Brain microvascular endothelial cell (primary cell): Measurements from ENCODE around the gene FAM53B.
"Not testable (repeated sequence)": the region's sequence is repeated elsewhere in the genome, so short reads cannot be mapped to it uniquely, and the experiment has no call there.

Source experiments
- DNase-seq: peaks from one replicate; pipeline ENCODE4 v3.0.0-alpha.2; 2020
- H3K27ac ChIP-seq: fragments of 250-450 bp; sonication (Bioruptor Pico); 2 replicates; pipeline ENCODE4 v1.5.1; 2020; ENCODE audit warnings: mild to moderate bottlenecking, moderate library complexity
- H3K27me3 ChIP-seq: fragments of 250-450 bp; sonication (Bioruptor Pico); replicated peaks from 2 replicates; pipeline ENCODE4 v1.5.1; 2020; ENCODE audit warnings: mild to moderate bottlenecking
- H3K36me3 ChIP-seq: fragments of 250-450 bp; sonication (Bioruptor Pico); replicated peaks from 2 replicates; pipeline ENCODE4 v1.5.1; 2020; ENCODE audit warnings: mild to moderate bottlenecking
- H3K4me3 ChIP-seq: 2 replicates; pipeline ENCODE4 v1.5.1; 2011; ENCODE audit warnings: low read depth, mild to moderate bottlenecking, control low read depth, low read length, moderate library complexity
- CTCF ChIP-seq: IDR thresholded peaks from 2 replicates; pipeline ENCODE4 v1.5.1; 2011; ENCODE audit warnings: low read depth, mild to moderate bottlenecking, moderate library complexity, low read length, control low read depth, inconsistent platforms; ENCODE audit errors: missing control alignments
- in situ Hi-C: cut with HindIII; loops from 2 replicates; pipeline ENCODE4 v1.10.0; 2017; ENCODE audit warnings: low sequenced_read_pairs, low pct_ligation_motif_present

Gene FAM53B

GRCh38 chr10:124612611-124613498, 131.3 kb downstream of the FAM53B start:
- in situ Hi-C loops: no loop called here
- Histone ChIP-seq H3K27me3 (no peaks in the 10 kb centered on the region), H3K27ac (no peak overlapping the region), H3K4me3 (no peak overlapping the region), H3K36me3 (no peaks in the 10 kb centered on the region)
- peak; percentile 18 for DNase-seq
- no peak for TF ChIP-seq CTCF

GRCh38 chr10:124611738-124612137, 132.4 kb downstream of the FAM53B start:
- Histone ChIP-seq H3K4me3 (no peak overlapping the region), H3K27me3 (no peaks in the 10 kb centered on the region), H3K27ac (no peak overlapping the region), H3K36me3 (no peaks in the 10 kb centered on the region)
- TF ChIP-seq CTCF: no peak
- DNase-seq: no peak
- in situ Hi-C loops: no loop called here

DNA sequence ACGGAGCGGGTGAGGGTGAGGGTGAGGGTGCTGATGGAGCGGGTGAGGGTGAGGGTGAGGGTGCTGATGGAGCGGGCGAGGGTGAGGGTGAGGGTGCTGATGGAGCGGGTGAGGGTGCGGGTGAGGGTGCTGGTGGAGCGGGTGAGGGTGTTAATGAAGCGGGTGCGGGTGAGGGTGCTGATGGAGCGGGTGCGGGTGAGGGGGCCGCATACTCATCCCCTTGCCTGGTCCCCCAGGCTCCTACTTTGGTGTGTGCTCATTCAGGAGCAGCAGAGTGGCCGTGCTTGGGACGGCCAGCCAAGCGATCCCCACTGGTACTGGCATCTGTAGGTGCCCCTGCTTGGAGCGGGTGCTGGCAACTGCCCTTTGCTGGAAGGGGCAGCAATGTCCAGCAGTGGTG, 133.3 kb downstream of the FAM53B start:
- H3K36me3 ChIP-seq, H3K27ac ChIP-seq, in situ Hi-C loops, DNase-seq, H3K27me3 ChIP-seq, H3K4me3 ChIP-seq: not testable (repeated sequence)

- H3K27me3 ChIP-seq, H3K27ac ChIP-seq, in situ Hi-C loops: not testable (repeated sequence)
Measured at GRCh38 chr10:124610186-124610585, 134.0 kb downstream of the FAM53B start.

GRCh38 chr10:124609698-124610097, 134.5 kb downstream of the FAM53B start:
- in situ Hi-C loops: no loop called here
- DNase-seq: no peak
- Histone ChIP-seq H3K27me3 (no peaks in the 10 kb centered on the region), H3K4me3 (no peak overlapping the region), H3K27ac (no peak overlapping the region), H3K36me3 (no peaks in the 10 kb centered on the region)
- TF ChIP-seq CTCF: no peak

More at GRCh38 chr10:124610186-124610585, 134.0 kb downstream of the FAM53B start:
- DNase-seq, H3K36me3 ChIP-seq, H3K4me3 ChIP-seq: not testable (repeated sequence)

- no peak for DNase-seq
- Histone ChIP-seq H3K27ac (no peak overlapping the region), H3K4me3 (no peak overlapping the region), H3K36me3 (no peaks in the 10 kb centered on the region), H3K27me3 (no peaks in the 10 kb centered on the region)
- in situ Hi-C loops: no loop called here
- TF ChIP-seq CTCF: no peak
Measured at GRCh38 chr10:124608093-124608721, 136.0 kb downstream of the FAM53B start.
